Measurements from ENCODE around the gene ALG5.

The ALG5 gene, protein sequence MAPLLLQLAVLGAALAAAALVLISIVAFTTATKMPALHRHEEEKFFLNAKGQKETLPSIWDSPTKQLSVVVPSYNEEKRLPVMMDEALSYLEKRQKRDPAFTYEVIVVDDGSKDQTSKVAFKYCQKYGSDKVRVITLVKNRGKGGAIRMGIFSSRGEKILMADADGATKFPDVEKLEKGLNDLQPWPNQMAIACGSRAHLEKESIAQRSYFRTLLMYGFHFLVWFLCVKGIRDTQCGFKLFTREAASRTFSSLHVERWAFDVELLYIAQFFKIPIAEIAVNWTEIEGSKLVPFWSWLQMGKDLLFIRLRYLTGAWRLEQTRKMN

DNA sequence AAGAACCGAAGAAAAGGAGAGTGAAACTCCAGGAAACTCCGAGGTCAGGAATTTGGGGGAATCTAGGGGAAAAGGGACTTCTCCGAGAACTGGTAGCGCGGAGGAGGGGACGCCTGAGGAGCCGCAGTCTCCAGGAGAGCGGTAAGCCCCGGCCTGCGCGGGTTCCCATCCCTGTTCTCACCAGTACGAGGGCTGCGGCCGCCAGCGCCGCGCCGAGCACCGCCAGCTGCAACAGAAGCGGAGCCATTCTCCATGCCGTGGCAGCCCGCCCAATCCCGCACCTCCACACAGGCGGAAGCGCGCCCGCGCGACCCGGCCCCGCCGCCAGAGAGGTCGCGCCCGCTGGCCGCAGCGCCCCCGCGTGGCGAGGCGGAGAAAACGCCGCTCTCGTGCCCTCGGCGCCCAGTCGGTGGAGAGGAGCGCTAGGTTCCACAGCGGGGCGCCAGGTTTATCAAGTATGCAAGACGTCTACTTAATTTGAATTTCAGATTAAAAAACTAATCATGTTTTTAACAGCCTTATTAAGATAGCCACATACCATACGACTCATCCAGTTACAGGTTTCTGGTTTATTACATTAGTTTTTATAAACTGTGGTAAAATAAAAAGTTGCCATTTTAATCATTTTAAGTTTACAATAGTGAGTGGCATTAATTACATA lies at the start of gene ALG5:
TSS of gene ALG5 (minus strand) at position 287 of the 661 bp plus-strand sequence. CDS start at position 247, 40 bp downstream.
- DNase-seq (ENCODE audit: low spot score), result peak; percentile 95

DNA sequence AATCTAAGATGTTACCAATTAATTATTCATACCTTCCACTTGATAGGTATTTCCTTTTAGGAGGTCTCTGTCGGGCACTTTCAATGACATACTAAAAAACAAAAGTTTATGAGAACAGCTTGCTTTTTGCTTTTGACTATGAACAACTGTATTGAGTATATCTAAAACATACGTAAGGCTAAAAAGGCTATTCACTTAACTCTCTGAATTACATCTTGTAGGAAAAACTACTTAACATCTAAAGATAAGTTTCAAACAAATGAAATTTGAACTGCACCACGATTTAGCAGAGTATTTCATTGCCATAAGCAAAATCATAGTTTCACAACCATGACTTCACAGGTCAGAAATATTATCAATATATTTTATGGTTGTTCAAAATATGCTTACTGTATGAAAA lies 48.7 kb upstream of the ALG5 start:
- no peak for DNase-seq (ENCODE audit: low spot score)

DNA sequence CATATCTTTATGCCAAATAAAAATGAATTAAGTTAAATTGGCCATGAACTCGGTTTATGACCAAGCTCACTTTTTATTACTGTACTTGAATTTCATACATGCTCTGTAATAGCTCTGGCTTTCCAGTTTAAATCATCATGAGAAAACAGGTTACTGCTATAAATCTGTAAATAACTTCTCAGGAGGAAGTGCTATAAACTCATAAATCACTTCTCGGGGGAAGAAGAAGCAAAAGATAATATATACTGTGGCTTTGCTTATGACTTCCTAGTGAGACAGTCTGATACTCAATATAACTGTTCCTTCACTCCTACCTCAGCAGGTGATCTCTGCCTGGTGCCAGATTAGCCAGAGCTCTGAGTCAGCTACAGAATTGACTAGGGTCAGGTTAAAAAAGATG lies 47.9 kb upstream of the ALG5 start:
- DNase-seq (ENCODE audit: low spot score), result no peak

DNA sequence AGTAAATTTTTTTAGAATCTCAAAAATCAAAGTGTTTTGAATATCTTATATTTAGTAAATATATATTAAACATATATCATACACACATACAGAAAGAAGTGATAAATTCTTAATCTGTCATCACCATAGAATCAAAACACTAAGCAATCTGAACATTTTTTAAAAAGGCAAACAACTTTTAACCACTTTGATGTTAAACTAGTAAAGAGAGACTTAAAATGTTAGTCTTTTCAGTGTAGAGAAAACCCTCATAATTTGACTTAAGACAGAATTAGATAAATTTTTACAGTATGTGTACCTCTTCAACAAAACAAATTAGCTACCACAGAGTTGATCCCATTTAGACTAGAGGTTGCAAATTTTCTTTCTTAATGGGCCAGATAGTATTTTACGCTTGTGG lies 46.9 kb upstream of the ALG5 start:
- DNase-seq (ENCODE audit: low spot score), result no peak

DNA sequence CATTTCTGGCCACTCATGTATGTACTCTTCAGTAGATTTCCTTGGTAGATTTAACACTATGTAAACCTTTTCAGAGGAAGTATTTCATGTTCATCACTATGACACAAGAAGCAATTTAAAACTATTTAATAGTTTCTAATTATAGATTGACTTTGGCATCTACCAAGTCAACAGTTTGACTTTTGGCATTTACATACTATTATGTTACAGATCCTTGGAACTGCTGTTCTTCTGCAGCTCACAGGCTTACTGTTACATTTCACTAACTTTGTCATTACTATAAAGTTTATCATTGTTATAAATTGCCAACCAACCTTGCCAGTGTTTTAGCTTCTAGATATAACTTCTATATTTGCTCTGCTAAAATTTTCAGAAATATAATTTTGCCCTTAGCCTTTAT lies 41.6 kb upstream of the ALG5 start:
- DNase-seq (ENCODE audit: low spot score), result no peak

DNA sequence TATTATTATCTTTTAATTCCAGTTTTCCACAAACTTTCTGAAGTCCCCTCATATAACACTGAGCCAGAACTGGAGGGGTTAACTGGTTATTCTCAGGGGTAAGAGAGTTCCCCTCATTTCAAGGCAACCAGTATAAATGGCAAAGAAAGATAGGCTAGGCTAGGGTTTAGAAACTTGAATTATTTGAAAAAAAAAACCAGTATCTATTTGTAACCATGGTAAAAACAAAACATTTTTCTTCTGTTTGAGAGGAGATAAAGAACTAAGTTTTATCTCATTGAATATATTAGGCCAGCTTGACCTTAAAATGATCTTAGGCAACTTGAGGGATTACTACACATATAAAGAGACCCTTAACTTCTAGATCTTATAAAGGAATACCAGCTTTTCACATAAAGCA lies 40.8 kb upstream of the ALG5 start:
- DNase-seq (ENCODE audit: low spot score), result no peak

DNA sequence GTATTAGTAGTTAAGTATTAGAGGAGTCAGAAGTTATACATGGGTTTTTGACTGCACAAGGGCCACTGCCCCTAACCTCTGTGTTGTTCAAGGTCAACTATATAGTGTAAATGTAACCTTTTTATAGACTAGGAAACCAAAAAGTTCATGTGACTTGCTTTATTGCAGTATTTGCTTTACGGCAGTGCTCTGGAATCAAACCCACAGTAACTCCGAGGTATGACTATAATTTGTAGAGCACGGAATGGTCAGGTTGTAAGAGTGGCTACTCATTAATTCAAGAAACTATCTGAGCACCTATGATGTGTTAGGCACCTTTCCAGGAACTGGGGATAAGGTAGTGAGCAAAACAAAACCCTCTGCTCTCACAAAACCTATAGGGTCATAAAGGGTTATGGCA lies 38.1 kb upstream of the ALG5 start:
- DNase-seq (ENCODE audit: low spot score), result no peak

DNA sequence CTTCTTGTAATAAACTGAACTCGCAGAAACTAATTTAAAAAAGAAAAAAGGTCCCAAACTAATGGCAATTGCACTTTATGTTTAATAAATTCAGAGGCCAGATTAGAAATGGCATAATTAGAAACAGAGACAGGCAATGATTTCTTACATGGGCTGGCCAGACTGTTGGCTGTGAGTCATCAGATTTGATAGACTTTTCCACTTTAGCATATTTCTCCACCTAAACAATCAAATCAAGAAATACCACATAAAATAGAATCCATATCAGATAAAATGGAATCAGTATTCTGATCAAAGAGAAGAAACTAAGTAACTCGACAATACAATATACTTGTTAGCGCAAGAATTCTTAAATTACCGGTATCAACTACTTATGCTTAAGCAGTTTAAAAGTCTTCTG lies 30.5 kb upstream of the ALG5 start:
- peak; percentile 22 for DNase-seq (ENCODE audit: low spot score)

DNA sequence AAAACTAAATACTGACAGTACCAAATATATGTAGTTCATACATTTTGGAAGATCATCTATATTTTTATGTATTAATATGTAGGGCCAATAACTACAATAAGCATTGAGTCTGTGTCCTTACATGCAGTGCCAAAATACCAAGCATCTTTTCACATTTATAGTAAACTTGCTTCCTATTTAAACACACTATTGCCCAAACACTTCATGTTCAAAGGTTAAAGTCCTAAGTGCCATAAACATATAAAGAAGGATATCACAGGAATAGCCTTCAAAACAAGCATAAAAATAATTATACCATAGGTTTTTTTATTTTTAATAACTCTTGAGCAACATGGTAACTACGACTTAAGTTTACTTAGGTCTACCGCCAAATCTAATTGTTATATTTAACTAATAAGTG lies 28.5 kb upstream of the ALG5 start:
- DNase-seq (ENCODE audit: low spot score), result no peak

DNA sequence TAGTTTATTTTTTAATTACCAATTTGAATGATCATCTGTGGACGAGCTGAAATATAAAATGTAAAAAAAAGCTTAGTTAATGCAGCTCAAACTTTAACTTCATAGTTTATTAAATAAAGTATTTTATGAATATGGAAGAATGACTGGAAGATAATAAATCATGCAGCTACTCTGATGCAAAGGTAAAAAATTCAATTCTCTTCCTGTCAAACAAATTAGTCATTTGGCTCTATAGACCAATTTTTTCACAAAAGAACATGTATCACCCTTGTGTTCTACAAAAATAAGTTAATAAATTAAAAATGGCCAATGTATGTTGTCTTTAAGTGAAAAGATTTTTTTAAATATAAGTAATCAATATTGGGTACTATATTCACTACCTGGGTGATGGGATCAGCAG lies 27.6 kb upstream of the ALG5 start:
- DNase-seq (ENCODE audit: low spot score), result no peak

DNA sequence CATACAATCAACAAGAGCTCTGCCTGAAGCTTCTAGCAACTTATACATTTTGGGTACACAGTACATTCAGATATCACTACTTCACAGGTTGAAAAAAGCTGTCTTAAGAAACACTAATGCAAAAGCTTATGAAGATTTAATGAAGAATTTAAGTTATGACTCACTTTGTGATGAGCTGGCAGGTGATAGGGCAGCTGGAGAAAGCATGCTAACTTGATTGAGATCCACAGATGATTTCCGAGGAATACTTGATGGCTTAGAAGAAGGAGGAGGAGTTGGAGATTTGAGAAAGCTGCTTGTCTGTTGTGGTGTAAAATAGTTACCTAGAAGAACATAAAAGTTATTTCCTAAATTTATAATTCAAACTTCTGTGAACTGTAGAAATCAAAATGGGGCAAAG lies 24.7 kb upstream of the ALG5 start:
- DNase-seq (ENCODE audit: low spot score), result peak; percentile 15

DNA sequence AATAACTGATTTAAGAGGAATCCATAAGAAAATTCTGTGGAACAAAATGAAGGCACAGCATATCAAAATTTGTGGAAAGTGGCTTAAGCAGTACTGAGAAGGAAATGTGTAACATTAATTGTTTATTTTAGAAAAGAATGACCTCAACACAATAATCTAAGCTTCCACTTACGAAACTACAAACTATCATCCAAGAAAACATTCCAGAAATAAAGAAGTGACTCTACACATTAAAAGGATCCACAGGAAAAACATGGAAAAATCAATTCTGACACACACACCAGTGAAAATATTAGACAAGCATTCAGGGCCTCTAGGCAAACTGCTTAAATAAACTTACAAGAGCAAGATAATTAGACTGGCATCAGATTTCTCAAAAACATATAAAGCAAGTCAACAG lies 15.5 kb upstream of the ALG5 start:
- no peak for DNase-seq (ENCODE audit: low spot score)

DNA sequence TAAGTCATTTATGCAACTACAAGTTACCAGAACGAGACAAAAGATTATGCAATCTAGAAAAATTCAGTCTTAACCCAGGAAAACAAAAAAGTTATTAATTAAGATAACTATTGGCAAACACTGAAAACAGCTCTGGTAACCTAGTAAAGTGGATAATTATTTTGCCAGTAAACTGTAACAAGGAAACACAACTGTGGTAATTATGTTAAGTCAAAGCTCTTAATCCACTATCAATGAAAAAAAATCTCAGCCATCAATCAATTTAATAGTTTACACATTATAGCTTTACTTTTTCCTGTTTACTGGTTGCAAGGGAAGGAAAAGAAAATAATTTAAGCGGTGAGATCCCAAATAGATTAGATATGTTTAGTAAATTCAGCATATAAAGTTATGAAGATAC lies 12.6 kb upstream of the ALG5 start:
- DNase-seq (ENCODE audit: low spot score), result no peak

DNA sequence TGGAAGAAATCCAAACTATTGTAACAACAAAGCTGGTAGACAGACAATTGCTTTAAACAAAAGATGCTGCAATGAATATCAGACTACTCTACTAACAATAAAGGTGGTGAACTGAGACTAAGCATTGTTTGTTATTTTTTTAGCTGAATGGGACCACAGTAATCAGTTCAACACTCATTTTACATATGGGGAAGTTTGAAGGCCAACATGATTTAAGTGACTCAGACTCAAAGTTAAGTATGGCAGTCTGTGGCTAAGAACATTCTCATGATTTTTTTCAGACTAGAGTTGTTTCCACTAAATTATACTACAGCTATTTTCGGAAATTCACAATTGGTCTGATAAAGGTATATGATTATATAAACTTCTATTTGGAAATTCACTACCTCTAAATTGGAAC lies 11.9 kb upstream of the ALG5 start:
- DNase-seq (ENCODE audit: low spot score), result no peak

DNA sequence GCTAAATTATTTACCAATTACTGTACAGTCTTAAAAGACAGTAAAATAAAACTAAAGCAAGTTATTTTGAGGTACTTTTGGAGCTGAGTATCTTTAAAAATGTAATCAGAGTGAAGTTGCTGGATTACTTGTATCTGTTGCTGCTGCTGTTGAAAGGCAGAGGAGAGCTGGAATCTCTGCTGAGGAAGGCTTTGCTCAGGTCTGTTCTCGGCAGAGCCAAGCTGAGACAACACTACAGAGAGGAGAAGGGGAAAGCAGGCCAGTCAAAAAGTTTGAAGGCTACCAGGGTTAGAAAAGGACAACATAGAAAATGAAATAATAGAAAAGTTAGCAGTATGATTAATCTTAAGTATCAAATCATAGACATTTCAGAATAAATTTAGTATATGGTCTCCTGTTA lies 11.3 kb upstream of the ALG5 start:
- no peak for DNase-seq (ENCODE audit: low spot score)

DNA sequence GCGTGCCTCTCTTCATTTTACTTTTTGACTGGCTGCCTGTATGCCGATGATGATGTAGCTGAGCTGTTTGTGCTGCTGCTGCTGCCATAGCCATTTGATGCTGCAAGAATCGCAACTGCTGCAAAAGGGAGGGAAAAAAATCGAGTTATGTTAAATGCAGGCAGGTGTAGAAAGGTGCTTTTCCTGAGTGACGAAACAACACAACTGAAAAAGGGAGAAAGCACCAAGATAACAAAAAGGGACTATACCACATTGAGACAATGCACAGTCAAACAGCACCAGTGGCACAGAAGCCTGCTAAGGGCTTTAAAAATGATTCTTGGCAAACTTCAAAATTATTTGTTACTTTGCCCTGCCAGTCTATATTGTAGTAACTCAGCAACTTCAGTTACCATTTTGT lies 10.6 kb upstream of the ALG5 start:
- no peak for DNase-seq (ENCODE audit: low spot score)

DNA sequence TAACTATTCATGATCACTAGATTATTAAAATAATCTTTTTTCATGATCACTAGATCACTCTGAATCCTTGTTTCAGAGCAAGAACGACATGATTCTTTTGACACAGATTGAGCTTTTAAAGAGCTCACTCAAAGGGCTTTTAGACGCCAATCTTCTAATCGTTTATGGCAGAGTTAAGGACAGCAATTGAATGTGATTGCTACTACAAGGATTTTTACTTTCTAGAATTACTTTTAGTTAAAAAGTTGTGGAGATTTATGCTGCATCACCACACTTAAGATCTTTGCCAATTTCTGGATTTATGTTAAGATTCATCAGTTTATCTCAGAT lies 2.7 kb upstream of the ALG5 start:
- no peak for DNase-seq (ENCODE audit: low spot score)

DNA sequence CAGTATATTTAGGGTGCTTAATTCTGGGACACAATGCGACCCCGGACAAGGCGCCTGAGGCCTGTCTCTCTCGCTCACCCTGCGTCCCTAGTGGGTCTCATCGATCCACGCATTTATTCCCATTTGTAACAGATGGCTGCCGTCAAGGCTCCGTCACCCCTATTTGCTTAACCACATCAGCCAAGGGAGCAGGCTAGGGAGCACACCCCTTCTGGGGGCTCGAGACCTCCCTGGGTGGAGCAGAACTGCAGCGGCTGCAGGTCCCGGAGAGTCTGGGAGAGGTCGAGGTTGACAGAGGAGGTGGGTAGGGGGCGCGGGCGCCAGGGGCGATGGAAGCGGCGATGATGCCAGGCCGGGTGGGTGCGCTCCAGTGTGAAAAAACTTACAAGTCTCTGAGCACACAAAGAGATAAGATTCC lies 507 bp downstream of the ALG5 start:
- DNase-seq (ENCODE audit: low spot score), result peak; percentile 14

DNA sequence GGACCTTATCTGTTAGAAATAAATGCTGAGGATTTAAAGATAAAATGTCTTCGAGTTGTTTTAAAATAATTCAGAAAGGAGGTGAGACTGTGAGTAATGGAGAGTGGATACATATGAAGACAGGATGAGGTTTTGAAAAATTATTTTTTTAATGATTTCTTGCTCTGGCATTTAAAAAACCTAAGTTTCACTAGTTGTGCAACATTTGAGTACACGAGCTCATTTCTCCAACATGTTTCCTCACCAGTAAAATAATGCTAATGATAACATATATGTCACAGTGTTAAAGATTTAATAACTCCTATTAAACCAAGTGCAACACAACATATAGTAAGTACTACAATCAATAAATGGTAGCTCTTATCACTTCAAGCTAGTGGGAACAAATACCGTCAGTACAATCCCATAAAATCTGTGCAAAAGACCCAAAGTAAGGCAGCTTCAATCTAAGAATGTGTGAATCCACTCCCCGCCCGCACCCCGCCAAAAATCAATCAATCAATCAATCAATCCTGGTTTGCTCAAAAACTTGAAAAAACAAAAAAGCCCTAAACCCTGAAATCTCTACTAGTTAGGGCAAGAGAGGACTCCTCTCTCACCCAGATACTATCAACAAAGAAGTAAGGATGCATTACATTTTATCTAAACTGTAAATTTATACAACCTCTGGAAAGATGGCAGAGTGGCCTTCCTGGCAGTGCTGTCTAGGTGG lies 1.3 kb downstream of the ALG5 start:
- DNase-seq (ENCODE audit: low spot score), result no peak

DNA sequence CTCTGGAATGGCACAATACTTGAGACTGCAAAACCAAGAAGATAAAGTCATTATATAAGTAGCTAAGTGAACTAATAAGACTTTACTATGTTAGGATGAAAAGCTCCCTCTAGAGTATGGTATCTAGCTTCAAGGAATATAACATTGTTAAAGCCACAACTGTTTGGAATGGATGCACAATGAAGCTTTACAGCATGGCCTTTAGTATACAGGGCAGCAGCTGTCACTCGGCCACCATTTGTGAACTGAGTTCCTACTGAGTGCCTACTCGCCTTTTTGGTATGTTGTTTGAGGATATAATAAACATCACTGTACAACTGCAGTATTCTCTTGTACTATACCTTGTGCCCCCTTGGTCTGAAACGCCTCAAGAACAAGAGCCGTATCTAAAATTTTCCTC lies 6.8 kb downstream of the ALG5 start:
- DNase-seq (ENCODE audit: low spot score), result no peak

DNA sequence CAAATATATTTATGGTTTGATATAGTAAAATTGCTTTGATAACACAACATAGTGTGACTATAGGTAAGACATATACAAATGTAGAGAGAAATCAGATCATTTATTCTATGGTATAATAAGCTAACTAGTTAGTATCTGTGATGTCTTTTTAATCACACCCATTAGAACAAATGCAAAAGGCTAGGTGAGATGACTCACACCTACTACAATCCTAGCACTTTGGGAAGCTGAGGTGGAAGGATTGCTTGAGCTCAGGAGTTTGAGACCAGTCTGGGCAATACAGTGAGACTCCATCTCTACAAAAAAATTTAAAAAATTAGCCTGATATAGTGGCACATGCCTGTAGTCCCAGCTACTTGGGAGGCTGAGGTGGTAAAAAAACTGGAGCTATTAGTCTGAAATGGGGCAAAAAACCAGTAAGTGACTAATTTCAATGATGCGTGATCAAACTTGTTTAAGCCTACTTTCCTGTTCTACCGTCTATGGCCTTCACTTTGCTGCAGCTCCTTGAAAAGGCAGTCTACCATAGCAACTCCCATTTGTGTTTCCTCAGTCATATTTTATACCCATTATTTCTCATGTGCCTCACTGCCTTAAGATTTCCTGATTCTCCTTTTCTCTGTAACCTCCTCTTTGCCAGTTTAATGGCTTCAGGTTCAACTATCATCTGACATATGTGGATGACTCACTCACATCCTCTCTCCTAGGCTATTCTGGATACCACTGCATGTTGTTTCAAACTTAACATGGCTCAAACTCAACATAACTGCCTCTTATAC lies 12.5 kb downstream of the ALG5 start:
- no peak for DNase-seq (ENCODE audit: low spot score)

DNA sequence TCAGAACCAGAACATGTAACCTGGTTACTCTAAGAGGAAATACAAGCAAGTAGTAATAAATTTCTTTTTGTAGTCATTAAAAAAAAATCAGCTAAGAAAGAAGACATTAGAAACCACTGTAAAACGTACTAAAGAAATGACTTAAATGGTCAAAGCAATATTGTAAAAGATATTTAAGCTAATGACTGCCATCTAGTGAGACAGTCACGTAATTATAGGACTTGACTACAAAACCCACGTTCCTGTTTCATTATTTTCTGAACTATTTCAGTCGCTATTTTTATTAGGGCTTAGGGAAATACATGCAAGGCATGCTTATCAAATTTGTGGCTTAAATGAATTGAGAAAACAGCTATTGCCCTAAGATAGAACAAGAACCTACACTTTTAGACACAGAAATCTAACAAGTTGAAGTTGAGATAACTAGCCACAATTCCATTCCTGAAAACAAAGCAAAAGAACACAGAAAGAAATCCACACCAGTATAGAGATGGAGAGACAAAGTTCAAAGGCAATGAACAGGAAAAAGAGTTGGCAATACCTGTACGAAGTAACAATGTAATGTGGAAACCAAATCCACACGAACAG lies 17.9 kb downstream of the ALG5 start:
- DNase-seq (ENCODE audit: low spot score), result peak; percentile 59

Measured in AG20443 (cell line).